ENCODE measurements around the gene UTF1.

GRCh38 chr10:133218891-133219290 lies 11.1 kb upstream of the UTF1 start:
- TF ChIP-seq CTCF (IDR thresholded peaks at IDR 0.05) (no peak), POLR2AphosphoS5 (IDR thresholded peaks at IDR 0.05) (no peak)
